ENCODE data around the gene TBC1D9. TPM values are rescaled to one million over a fixed set of nuclear protein-coding genes. Genes with fewer than 3 reads are reported as not detected.

The TBC1D9 gene
- total RNA-seq, 2 experiments from 2014 or later, result 0.20 to 0.33 TPM

- Mint-ChIP-seq H3K27me3 (peaks cover 20% of the 10 kb centered on the region), H3K36me3 (ENCODE audit: low read depth) (no peaks in the 10 kb centered on the region), H3K9me3 (no peaks in the 10 kb centered on the region), H3K27ac (no peak overlapping the region), H3K4me1 (ENCODE audit: low read depth) (no peaks in the 10 kb centered on the region), H3K4me3 (no peak overlapping the region)
- TF ChIP-seq CTCF (IDR thresholded peaks at IDR 0.05), result no peak
- Histone ChIP-seq H3K36me3 (ENCODE audit: insufficient read depth, low read length) (no peaks in the 10 kb centered on the region), H3K27me3 (ENCODE audit: control insufficient read depth in 1 of 2, insufficient read depth in 2 of 2, low read length in 2 of 2) (no peaks in the 10 kb centered on the region), H3K27ac (ENCODE audit: low read depth in 1 of 2, low read length in 2 of 2) (no peak overlapping the region), H3K4me1 (ENCODE audit: insufficient read depth, low read length) (no peaks in the 10 kb centered on the region), H3K9me3 (ENCODE audit: control insufficient read depth in 1 of 2, insufficient read depth in 1 of 2, low read length in 2 of 2) (no peaks in the 10 kb centered on the region), H3K4me3 (ENCODE audit: low read length) (no peak overlapping the region)
- DNase-seq (no peak), ATAC-seq (ENCODE audit: poor library complexity) (no peak)
- ChIA-PET POLR2A (no interaction called here), CTCF (no interaction called here)
- intact Hi-C loops (cut with DNase I, micrococcal nuclease), result no loop called here
Measured at GRCh38 chr4:140688711-140689598, 67.2 kb downstream of the TBC1D9 start.

- intact Hi-C loops (cut with DNase I, micrococcal nuclease), result loop anchor here in 1 of 2 experiments (1.0 kb wide), 1 partner anchor 14 kb away; no protein-coding TSS in a partner anchor
- Histone ChIP-seq H3K36me3 (ENCODE audit: insufficient read depth, low read length) (no peaks in the 10 kb centered on the region), H3K27me3 (ENCODE audit: control insufficient read depth in 1 of 2, insufficient read depth in 2 of 2, low read length in 2 of 2) (peaks cover 0 to 3% of the 10 kb centered on the region in 2 experiments), H3K9me3 (ENCODE audit: control insufficient read depth in 1 of 2, insufficient read depth in 1 of 2, low read length in 2 of 2) (no peaks in the 10 kb centered on the region), H3K4me1 (ENCODE audit: insufficient read depth, low read length) (no peaks in the 10 kb centered on the region), H3K4me3 (ENCODE audit: low read length) (no peak overlapping the region), H3K27ac (ENCODE audit: low read depth in 1 of 2, low read length in 2 of 2) (no peak overlapping the region)
- CTCF ChIA-PET, result no interaction called here
- no peak for ATAC-seq (ENCODE audit: poor library complexity)
- Mint-ChIP-seq H3K4me3 (no peak overlapping the region), H3K9me3 (no peaks in the 10 kb centered on the region), H3K4me1 (ENCODE audit: low read depth) (no peaks in the 10 kb centered on the region), H3K27ac (no peak overlapping the region), H3K27me3 (peaks cover 21% of the 10 kb centered on the region), H3K36me3 (ENCODE audit: low read depth) (no peaks in the 10 kb centered on the region)
- POLR2A ChIA-PET, result no interaction called here
- TF ChIP-seq CTCF (IDR thresholded peaks at IDR 0.05), result no peak
- DNase-seq, result no peak
Measured at GRCh38 chr4:140686796-140687195, 69.4 kb downstream of the TBC1D9 start.

GRCh38 chr4:140684314-140684713, 71.9 kb downstream of the TBC1D9 start:
- H3K4me1 ChIP-seq (ENCODE audit: insufficient read depth, low read length), result no peaks in the 10 kb centered on the region
- H3K36me3 ChIP-seq (ENCODE audit: insufficient read depth, low read length), result no peaks in the 10 kb centered on the region
- Mint-ChIP-seq H3K4me1 (ENCODE audit: low read depth) (no peaks in the 10 kb centered on the region), H3K4me3 (no peak overlapping the region), H3K27me3 (peaks cover 27% of the 10 kb centered on the region), H3K36me3 (ENCODE audit: low read depth) (no peaks in the 10 kb centered on the region), H3K27ac (no peak overlapping the region), H3K9me3 (no peaks in the 10 kb centered on the region)
- intact Hi-C loops (cut with DNase I, micrococcal nuclease), result no loop called here
- no peaks in the 10 kb centered on the region for H3K9me3 ChIP-seq (ENCODE audit: control insufficient read depth in 1 of 2, insufficient read depth in 1 of 2, low read length in 2 of 2)
- CTCF ChIA-PET, result no interaction called here
- ATAC-seq (ENCODE audit: poor library complexity), result no peak
- no peak overlapping the region for H3K4me3 ChIP-seq (ENCODE audit: low read length)
- POLR2A ChIA-PET, result no interaction called here
- TF ChIP-seq CTCF (IDR thresholded peaks at IDR 0.05), result no peak
- H3K27me3 ChIP-seq (ENCODE audit: control insufficient read depth in 1 of 2, insufficient read depth in 2 of 2, low read length in 2 of 2), result peaks cover 0 to 3% of the 10 kb centered on the region in 2 experiments
- no peak for DNase-seq
- no peak overlapping the region for H3K27ac ChIP-seq (ENCODE audit: low read depth in 1 of 2, low read length in 2 of 2)

Data from CD4-positive, alpha-beta T cell (primary cell).